NCI-H1436 treated with DMSO at 0.1 percent for 48 hours (cell line): Measurements from ENCODE around the gene GRM8.
"Not testable (repeated sequence)": the region's sequence is repeated elsewhere in the genome, so short reads cannot be mapped to it uniquely, and the experiment has no call there.

Experiments used
- DNase-seq: peaks from one replicate; lab custom pipeline; 2025; lab: John Stamatoyannopoulos, UW

The GRM8 gene

DNA sequence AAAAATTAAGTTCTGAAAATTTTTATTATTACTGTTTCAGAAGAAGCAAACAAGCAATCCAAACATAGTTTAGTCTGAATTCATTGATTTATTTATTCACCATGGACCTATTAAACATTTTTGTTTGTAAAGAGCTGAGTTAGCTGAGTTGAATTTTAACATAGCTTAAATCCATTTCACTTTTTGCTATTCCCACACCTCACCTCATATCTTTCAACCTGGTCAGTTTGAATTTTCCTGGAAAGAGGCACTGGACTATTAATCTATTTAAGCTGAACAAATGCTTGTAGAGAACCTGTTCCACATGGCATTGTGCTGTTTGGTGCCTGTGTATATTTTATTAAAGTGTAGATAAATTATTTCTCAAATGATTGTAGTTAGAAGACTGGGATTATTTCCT, 344.2 kb downstream of the GRM8 start:
- not testable (repeated sequence) for DNase-seq

DNA sequence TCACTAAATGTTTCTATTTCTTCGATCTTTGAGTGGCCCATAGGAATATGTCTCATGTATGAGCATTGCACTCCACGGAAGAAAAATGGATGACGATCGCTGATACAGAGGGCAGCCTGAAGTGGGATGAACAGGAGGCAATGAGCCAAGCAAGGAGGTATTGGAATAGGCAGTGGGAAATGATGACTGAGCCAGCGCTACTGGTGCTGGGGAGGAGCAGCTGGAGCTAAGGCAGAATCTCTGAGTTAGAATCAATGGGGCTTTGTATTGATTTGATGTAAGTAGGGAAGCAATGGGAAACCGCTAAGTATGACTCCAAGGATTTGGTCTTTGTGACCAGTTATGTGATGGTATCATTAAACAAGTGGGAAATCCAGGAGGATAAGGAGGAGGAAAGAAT, 345.1 kb downstream of the GRM8 start:
- DNase-seq: not testable (repeated sequence)

DNA sequence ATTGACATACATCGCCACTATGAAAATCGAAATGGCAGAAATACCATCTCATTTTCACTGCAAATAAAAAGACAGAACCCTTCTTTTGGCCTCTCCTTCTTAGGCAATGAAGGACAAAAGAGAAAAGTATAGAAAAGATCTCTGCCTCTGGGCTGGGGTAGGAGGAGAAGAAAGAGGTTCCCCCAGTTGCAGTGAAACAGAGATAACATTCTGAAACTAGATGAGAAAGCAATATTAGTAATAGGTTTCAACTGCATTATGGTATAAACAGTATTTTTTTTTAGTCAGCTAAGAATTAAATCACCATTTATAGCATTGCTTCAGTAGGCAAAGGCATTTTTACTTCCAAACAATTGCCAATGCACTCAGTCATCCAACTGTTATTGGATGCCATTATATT, 347.5 kb downstream of the GRM8 start:
- DNase-seq: not testable (repeated sequence)

DNA sequence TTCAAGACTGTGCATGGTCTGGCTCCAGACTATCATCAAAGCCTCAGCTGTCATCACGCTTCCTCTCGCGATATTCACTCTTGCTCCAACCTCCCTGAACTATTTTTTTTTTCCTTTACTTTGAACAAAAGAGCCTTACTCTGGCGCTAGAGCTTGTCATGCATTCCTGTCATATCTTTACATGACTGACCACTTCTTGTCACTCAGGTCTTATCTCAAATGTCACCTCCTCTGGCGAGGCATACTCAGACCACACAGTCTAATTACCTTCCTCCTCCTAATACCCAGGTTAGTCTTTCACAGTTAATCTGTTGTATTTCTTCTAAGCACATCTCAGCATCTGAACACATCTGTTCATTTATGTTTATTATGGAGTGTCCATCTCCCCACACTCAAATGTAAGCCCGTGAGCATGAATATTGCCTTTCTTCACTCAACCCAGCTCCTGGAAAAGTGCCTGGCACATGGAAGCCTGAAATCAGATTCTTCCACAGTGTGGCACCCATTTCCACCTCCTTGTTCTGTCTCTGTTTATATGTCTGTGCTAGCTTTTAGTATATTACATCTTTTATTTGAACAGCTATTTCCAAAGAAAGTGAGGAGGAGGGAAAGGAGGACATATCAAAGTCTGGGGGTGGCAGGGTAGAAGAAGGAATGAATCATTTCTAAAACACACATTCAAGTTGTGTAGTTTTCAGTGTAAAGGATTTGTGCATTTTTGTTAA, 351.5 kb downstream of the GRM8 start:
- DNase-seq: not testable (repeated sequence)

DNA sequence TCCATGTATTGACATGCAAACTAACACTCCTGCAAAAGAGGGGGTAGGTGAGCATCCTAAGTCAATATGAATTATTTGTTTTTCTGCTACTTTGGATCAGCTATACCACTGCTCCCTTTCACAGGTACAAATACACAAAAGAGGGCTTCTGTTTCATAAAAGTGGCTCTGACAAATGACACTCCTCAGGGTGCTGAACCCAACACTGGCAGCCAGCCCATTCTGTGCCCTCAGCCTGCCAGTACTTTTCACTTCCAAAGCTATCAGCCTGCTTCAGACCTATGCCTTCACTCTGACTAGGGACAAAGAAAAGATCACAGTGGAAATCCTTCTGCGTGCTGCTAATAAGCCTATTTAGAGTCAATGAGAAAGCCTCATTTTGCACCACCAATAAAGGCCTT, 364.8 kb downstream of the GRM8 start:
- DNase-seq: peak; percentile 67

DNA sequence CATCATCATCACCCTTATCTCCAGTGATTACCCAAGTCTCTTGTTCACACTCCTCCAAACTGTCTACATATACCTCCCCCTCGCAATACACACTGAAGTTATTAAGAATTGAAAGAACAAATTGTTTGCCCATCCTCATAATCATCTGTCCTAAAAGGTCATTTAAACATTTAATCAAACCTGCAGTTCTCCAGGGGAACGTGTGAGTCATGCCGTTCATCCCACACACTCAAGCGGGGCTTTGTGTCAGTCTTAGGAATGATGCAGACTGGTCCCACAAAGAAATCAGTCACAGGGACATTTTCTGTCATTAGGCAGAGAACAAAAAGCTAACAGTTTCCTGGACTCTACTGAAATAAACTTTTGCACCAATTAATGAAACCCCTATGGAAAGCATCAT, 365.2 kb downstream of the GRM8 start:
- not testable (repeated sequence) for DNase-seq

DNA sequence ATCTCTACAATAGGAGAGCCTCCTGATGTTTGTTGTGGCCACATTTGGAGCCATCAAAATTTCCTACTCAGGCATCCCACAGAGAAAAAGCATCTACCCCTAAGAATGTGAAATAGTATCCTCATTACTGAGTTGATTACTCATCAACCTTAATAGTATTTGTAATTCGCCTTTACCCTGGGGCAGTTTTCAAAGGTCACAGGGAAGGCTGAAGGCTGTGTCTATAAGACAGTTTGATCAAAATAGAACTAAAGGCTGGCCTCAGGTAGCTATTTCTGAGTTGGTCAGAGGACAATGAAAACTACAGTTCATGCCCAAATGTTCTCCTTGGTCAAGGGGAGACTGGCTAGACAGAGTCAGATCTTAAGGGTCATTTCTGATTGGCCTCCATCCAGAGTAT, 370.0 kb downstream of the GRM8 start:
- not testable (repeated sequence) for DNase-seq

DNA sequence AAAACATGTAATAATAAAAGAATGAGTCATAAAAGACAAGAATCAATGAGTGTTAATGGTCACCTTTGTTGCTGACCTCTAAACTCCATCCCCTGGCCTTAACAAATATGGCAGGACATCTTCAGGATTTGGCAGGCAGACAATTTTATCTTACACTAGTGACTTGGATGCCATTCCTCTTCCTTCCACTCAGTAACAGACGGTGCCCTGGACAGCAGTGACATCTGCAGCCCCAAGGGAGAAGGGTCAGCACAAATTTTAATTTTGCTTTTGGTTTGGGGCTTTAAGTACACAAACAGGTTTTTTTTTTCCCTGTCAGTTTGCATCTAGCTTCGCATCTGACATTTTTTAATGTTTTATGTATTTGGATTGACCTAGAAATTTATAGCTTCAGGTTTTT, 370.8 kb downstream of the GRM8 start:
- DNase-seq: not testable (repeated sequence)

DNA sequence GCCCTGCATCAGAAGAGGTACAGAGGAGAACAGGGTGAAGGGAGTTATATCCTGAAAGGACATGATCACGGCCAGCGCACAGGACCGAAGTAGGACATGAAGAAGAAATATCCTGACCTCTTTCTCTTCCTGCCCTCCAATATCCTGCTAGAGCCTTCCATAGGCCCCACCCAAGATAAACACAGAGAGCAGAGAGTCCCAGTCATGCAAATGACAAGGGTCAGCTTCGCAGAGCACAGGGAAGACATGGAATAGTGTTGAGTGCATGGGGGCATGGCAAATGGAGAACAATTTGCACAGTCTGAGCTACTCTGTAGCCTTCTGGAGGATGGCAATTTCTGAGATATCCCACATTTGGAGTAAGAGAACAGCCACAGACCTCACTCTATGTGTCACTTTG, 371.4 kb downstream of the GRM8 start:
- DNase-seq: no peak

DNA sequence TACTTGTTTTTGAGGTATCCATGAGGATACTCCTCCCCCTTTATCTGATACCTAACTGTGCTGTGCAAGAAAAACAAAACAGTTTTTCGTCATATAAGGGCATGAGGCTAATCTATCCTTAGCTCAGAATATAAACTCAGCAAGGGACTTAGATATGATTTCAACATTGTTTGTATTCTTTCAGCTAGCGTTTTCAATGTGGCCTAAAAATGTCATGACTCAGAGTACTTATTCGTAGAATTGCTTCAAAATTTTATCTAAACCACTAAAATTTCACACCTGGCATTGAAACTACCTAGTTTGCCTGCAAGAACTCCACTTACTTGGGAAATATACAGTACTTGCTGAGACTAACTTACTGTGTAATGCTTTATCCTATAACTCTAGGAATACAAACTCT, 376.2 kb downstream of the GRM8 start:
- not testable (repeated sequence) for DNase-seq

DNA sequence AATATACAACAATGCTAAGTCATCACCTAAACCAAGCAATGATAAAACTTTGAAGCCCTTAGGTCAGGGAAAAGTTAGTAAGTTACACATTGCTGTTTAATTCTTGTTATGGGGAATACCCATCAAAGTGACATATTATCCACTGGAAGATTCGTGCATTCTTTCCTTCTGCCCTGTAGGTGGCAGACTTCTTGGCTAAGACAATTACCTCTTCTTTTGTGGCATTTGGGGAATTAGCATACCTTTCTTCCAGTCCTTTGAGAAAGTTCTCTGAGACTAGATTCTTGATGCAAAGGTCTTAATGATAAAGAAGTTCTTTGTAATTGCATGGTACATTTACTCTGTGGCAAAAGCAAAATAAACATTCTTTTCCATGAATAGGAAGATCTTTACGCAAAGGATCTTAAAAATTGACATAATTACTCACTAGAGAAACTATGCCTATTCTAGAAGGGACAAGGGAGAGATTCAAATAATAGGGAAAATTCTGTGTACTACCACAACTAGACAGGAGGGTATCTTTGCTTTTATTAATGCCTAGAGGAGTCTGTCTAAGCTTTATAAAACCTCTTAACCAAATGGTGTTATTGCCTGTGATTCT, 395.9 kb downstream of the GRM8 start:
- DNase-seq: no peak

DNA sequence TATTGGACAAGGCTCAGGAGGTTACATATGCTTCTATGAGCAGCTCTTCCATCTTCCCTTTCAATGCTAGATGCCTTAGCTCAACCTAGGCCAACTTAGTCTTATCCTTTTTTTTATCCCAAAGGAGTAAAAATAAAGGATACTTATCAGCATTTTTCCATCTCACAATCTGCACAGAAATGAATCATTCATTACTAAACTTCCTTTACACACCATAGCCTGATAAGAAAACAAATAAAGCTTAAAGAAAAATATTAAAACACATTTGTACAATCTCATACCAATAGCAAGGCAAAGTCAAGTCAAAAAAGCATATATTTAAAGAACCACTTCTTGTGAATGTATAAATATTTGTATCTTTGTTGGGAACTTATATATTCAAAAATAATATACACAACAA, 407.4 kb downstream of the GRM8 start:
- DNase-seq: no peak

DNA sequence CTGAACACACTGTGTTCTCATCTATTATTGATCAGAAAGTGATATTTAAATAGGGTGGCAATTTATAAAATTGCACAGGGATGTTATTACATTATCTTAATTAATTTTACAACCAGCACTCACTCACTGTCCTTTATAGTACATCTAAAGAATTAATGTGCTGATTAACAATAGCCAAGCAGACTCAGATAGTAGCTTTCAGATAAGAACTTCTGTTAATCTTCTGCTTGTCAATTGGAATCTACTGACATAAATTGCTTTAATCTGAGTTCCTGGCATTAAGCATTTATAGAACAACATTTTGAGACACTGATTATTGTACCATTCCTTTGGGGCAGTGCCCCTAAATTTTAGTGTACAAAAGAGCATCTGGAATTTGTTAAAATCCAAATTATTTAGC, 408.9 kb downstream of the GRM8 start:
- no peak for DNase-seq

DNA sequence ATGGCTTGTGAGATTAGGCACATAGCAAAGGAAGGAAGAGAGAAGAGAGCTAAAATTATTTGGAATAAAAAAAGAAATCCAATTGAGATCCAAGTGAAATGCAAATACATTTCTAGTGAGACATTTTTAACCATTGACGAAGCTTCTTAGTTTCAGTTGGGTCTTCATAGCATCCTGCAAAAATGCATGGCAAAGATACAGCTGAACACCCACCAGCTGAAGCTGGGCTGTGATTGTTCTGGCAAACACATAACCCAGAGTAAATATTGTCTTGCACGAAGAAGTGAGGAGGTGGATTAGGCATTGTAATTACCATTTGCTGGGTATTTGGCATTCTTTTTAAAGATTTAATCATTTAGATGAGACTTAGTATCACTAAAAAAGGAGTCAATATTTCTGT, 409.4 kb downstream of the GRM8 start:
- DNase-seq: no peak

DNA sequence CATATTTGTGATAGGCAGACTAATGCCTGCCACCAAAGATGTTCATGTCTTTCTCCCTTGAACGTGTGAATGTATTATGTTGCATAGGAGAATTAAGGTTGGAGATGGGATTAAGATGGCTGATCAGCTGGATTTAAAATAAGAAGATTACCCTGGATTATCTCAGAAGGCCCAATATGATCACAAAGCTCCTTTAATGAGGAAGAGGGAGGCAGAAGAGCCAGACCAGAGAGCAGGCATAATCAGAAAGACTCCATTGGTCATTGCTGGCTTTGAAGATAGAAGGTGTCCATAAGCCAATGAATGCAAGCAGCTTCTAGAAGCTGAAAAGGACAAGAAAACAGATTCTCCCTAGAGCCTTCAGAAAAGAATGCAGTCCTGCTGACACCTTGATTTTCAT, 410.3 kb downstream of the GRM8 start:
- no peak for DNase-seq

DNA sequence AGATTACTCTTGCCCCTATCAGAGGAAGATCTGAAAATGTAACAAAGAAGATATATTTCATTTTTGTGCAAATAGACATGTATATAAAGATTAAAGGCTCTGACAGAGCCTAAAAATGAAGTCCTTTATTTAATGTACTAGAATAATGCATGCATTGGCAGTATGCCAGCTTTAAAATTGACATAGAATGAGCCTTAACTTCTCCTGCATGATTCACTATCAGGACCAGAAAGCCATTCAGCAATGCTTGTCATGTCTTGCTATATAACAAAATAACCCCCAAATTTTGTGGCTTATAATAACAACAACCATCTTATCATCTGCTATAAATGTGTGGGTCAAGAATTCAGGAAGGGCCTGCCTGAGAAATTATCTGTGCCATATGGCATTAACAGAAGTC, 411.9 kb downstream of the GRM8 start:
- no peak for DNase-seq

DNA sequence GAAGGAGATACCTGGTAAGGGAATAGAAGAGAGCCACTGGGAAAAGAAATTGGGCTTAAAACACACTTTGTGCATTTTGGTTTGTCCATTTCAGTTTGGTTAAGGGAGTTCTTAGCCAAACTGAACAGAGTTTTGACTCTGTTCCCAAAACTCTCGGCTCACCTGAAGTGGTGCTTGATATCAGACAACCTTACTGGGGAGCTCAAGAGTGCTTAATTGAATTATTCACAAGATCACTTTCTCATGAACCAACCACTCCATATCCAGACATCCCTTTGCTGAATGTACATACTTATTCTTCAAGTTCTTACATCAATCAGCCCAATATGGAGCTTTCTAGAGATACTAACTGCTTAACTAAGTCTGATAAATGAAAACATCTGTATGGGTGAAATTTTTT, 413.1 kb downstream of the GRM8 start:
- no peak for DNase-seq

DNA sequence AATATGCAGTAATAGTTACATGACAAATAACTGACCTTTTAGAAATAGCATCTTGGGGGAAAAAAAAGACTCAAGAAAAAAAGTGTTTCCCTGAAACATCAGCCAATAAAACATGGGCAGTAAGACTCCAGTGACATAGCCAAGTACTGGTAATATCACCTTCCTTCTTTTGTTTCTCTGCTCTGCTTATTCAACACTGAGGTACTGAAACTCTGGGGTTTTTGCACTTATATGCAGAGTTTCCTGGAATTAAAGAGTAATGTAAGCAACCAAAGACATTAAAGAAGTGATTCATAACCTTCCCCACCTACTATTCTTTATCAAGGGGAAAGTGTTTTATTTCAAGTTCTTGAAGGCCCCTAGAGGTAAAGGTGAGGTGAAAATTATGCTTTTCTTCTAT, 414.5 kb downstream of the GRM8 start:
- DNase-seq: no peak

DNA sequence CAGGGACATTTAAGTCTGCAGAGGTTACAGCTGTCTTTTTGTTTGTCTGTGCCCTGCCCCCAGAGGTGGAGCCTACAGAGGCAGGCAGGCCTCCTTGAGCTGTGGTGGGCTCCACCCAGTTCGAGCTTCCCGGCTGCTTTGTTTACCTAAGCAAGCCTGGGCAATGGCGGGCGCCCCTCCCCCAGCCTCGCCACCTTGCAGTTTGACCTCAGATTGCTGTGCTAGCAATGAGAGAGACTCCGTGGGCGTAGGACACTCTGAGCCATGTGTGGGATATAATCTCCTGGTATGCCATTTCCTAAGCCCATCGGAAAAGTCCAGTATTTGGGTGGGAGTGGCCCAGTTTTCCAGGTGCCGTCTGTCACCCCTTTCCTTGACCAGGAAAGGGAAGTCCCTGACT, 421.5 kb downstream of the GRM8 start:
- DNase-seq: not testable (repeated sequence)

DNA sequence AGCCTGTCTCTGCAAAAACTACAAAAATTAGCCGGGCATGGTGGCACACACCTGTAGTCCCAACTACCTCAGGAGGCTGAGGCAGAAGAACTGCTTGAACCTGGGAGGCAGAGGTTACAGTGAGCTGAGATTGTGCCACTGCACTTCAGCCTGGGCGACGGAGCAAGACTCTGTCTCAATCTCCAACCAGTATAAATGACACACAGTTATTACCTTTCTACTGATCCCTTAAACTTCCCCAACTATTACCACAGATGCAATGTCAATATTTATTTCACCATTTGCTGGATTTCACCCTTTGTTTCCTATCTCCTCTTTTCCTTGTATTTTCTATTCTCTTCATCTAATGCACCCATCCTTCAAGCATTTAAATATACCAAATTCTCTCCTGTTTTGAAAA, 431.8 kb downstream of the GRM8 start:
- no peak for DNase-seq

DNA sequence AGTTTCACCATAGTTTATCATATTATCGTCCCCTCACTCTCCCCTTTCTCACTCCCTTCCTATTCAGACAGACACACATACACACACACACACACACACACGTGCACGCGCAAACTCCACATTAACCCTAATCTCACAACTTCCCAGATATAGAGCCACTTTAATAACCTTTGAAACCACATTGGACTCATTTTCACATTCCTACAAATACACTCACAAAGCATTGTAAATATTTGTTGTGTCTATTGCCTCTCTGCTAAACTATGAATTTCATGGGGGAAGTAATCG, 433.6 kb downstream of the GRM8 start:
- no peak for DNase-seq

DNA sequence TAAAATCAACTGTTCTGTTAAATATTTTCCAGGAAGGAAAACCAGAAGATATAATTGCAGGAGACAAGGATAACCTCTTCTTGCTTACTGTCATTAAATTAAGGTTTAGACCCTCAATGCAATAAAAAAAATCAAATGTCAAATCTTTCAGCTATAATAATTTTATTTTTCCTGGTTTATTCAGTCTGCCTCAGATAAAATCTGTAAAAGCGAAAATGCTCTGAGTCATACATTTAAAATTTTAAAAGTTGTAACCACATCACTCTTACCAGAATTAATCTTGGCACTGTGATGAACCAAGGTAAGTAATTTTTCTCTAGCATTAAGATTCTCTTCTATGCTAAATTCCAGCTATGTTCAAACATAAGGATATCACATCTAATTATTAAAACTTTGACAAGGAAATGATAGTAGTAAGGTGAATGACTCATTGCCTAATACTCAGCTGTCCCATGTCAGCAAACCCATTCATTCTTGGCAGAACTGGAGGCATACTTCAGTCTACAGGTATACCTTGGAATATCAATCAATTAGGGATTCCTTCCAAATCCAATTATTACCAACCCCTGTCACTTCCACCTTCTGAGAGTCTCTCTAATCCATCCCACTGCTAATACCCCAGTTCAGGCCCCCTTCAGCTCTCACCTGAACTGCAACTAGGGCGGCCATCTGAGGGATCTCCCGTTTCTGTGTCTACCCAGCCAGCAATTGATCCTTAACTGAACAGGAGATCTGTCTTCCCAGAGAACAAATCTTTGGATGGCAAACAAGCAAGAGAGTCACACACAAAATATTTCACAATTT, 434.1 kb downstream of the GRM8 start:
- DNase-seq: no peak

DNA sequence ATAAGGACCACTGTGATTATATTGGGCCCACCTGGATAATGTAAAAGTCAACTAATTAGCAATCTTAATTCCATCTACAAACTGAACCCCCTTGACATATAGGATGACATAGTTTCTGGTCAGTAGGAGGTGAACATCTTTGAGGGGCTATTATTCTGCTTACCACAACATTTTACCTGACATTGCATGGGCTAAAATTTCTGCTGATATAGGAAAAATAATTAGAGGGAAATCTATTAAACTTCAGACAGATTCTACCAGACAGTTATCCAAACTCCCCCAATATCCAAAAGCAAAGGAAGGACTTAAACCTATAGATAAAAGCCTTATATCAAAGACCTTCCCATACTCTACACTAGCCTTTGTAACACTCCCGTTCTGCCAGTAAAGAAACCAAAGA, 443.6 kb downstream of the GRM8 start:
- DNase-seq: no peak
